Tibial nerve (tissue), 4 donors: ENCODE measurements around the gene PDZRN3. TPM values are rescaled to one million over a fixed set of nuclear protein-coding genes. Genes with fewer than 3 reads are reported as not detected.

Source experiments
- DNase-seq, 2 donors: peaks; one replicate each; pipeline ENCODE4 v3.0.0-alpha.2; 2019; ENCODE audit warnings: low spot score in 2 of 2
- H3K27ac ChIP-seq, 4 donors: fragments of 200-600 bp; sonication (generic) in 3 of 4; one replicate each; pipeline ENCODE4 v1.5.1; 2017 to 2019; ENCODE audit warnings: mild to moderate bottlenecking in 1 of 4
- H3K27me3 ChIP-seq, 2 donors: fragments of 200-600 bp; sonication (generic) in 1 of 2; one replicate each; pipeline versions ENCODE4 v1.5.1 to v1.6.0; 2017 to 2019
- H3K36me3 ChIP-seq, 3 donors: fragments of 200-600 bp; sonication (generic); one replicate each; pipeline ENCODE4 v1.5.1; 2018 to 2019
- H3K4me1 ChIP-seq, 4 donors: fragments of 200-600 bp; sonication (generic) in 3 of 4; one replicate each; pipeline ENCODE4 v1.5.1; 2017 to 2019
- H3K4me3 ChIP-seq, 4 donors: fragments of 200-600 bp; sonication (generic) in 3 of 4; one replicate each; pipeline ENCODE4 v1.5.1; 2017 to 2019; ENCODE audit warnings: mild to moderate bottlenecking in 1 of 4, moderate library complexity in 1 of 4
- H3K9me3 ChIP-seq, 4 donors: fragments of 200-600 bp; sonication (generic) in 3 of 4; one replicate each; pipeline ENCODE4 v1.5.1; 2017 to 2019
- EP300 ChIP-seq, 2 donors: sonication (generic); formaldehyde crosslinking; IDR thresholded peaks; one replicate each; pipeline ENCODE4 v1.6.1; 2017; ENCODE audit warnings: antibody characterized with exemption in 2 of 2, mild to moderate bottlenecking in 1 of 2
- POLR2A ChIP-seq, 2 donors: fragments of 450-650 bp; IDR thresholded peaks; one replicate each; pipeline ENCODE4 v1.6.1; 2017; ENCODE audit warnings: antibody characterized with exemption in 2 of 2, mild to moderate bottlenecking in 2 of 2, moderate library complexity in 2 of 2
- WGBS, 2 donors: methylation state at CpG; one replicate each; pipeline ENCODE4 v1.1.5; 2018; 5-methylcytosine and 5-hydroxymethylcytosine counted together
- total RNA-seq, 4 donors: library from RNA; depleted of rRNA; stranded (reverse); fragments of >200 nt; gene quantifications; one replicate each; pipeline ENCODE4 v1.1.0, GENCODE V29; 2016
- TF ChIP-seq, protein P1 (sequence below), 5 experiments: fragments of 200-600 bp in 3 of 5; fragments of 450-650 bp in 2 of 5; sonication (generic) in 3 of 5; IDR thresholded peaks; one replicate each; pipeline ENCODE4 v1.5.1; 2016 to 2019; ENCODE audit warnings: antibody characterized with exemption in 5 of 5, mild to moderate bottlenecking in 3 of 5, moderate library complexity in 2 of 5

PDZRN3 gene
- total RNA-seq, 4 donors from 2014 or later, result 48.3 to 87.2 (median 64.3) TPM

DNA sequence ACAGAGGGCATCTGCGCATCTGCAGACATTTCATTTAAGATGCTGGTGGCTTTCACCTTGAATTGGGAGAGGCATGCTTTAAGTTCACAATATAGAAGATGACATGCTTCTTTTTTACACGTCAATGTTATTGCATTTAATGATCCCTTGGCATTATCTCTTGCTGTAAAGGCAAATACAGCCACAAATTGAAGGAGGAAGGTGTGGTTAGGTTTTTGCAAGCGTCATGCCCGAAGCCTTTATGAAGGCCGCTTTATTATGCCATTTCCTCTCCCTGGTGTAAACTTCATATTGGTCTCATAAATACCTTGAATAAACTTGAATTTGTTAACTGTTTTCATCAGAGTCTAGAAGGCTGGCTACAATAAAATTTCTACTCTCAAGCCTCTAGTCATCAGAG lies 212.7 kb downstream of the PDZRN3 start:
- TF ChIP-seq, protein P1, sequence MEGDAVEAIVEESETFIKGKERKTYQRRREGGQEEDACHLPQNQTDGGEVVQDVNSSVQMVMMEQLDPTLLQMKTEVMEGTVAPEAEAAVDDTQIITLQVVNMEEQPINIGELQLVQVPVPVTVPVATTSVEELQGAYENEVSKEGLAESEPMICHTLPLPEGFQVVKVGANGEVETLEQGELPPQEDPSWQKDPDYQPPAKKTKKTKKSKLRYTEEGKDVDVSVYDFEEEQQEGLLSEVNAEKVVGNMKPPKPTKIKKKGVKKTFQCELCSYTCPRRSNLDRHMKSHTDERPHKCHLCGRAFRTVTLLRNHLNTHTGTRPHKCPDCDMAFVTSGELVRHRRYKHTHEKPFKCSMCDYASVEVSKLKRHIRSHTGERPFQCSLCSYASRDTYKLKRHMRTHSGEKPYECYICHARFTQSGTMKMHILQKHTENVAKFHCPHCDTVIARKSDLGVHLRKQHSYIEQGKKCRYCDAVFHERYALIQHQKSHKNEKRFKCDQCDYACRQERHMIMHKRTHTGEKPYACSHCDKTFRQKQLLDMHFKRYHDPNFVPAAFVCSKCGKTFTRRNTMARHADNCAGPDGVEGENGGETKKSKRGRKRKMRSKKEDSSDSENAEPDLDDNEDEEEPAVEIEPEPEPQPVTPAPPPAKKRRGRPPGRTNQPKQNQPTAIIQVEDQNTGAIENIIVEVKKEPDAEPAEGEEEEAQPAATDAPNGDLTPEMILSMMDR (IDR thresholded peaks at IDR 0.05), result no peak
- TF ChIP-seq EP300 (IDR thresholded peaks at IDR 0.05), result no peak
- no peak for TF ChIP-seq POLR2A (IDR thresholded peaks at IDR 0.05)
- DNase-seq, result no peak
- no peaks in the 10 kb centered on the region for H3K9me3 ChIP-seq
- no peaks in the 10 kb centered on the region for H3K36me3 ChIP-seq
- WGBS, 2 donors, result 87 to 88% methylated on average over 5 of the region's 5 CpGs
- no peak overlapping the region for H3K4me3 ChIP-seq
- peaks cover 0 to 47% (median 4%) of the 10 kb centered on the region in 4 donors for H3K4me1 ChIP-seq
- no peaks in the 10 kb centered on the region for H3K27me3 ChIP-seq
- no peak overlapping the region for H3K27ac ChIP-seq

DNA sequence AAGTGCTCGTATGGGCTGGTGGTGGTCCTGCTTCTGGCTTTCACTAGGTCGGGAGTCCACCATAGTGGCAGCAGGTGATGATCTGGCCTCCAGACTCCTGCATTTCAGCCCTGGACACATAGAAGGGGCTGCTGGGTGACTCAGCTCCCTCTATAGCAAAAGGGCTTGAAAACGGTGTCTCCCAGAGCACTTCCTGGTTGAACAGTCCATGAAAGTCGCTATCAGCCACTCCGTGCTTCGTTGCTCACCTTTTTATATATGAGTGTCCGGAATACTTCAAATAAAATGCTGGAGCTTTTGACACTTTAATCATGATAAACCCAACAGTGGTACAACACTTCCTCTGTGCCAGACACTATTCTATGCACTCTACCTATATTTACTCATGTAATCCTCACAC lies 213.2 kb downstream of the PDZRN3 start:
- no peak for TF ChIP-seq POLR2A (IDR thresholded peaks at IDR 0.05)
- no peak for TF ChIP-seq EP300 (IDR thresholded peaks at IDR 0.05)
- TF ChIP-seq, protein P1 (IDR thresholded peaks at IDR 0.05), result no peak
- WGBS, 2 donors, result 81 to 87% methylated on average over 7 of the region's 7 CpGs
- no peak overlapping the region for H3K4me3 ChIP-seq
- no peaks in the 10 kb centered on the region for H3K36me3 ChIP-seq
- H3K4me1 ChIP-seq, result peaks cover 0 to 47% (median 4%) of the 10 kb centered on the region in 4 donors
- no peak for DNase-seq
- H3K27ac ChIP-seq, result peak overlapping the region in 1 of 4 donors; percentile 1
- no peaks in the 10 kb centered on the region for H3K27me3 ChIP-seq
- H3K9me3 ChIP-seq, result no peaks in the 10 kb centered on the region

DNA sequence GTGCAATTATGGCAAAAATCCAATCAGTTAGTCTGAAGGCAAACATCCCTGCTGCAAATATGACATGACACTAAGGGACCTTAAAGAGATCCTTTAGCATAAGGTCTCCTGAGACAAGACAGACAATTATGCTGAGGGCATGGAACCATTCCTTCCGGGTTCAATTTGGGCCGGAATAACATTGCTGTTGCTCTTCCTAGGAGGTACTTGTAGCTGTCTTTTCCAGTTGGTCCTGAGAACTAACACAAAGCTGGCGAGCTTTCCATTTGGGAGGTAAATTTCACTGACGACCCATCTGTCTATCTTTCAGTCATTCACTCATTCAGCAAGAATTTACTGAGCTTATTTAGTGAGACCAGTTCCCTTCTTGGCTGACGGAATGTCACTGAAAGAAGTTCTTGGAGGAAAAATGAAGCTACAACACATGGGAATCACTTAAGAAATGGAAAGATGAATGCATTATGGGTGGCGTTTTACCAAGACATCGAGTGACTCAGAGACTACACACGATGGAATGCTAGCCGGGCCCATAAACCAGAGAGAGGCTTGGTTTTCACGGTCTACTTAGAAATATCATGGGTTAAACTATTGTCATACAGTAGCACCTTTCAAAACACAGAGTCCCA lies 215.5 kb downstream of the PDZRN3 start:
- peaks cover 0 to 58% (median 7%) of the 10 kb centered on the region in 4 donors for H3K4me1 ChIP-seq
- H3K4me3 ChIP-seq, result no peak overlapping the region
- peak overlapping the region in 2 of 4 donors; percentile 52 to 88 for H3K27ac ChIP-seq
- WGBS, 2 donors, result 68 to 73% methylated on average over 10 of the region's 10 CpGs
- H3K27me3 ChIP-seq, result no peaks in the 10 kb centered on the region
- no peaks in the 10 kb centered on the region for H3K9me3 ChIP-seq
- no peaks in the 10 kb centered on the region for H3K36me3 ChIP-seq
- no peak for DNase-seq
- TF ChIP-seq, protein P1 (IDR thresholded peaks at IDR 0.05), result no peak
- TF ChIP-seq POLR2A (IDR thresholded peaks at IDR 0.05), result no peak
- TF ChIP-seq EP300 (IDR thresholded peaks at IDR 0.05), result no peak

DNA sequence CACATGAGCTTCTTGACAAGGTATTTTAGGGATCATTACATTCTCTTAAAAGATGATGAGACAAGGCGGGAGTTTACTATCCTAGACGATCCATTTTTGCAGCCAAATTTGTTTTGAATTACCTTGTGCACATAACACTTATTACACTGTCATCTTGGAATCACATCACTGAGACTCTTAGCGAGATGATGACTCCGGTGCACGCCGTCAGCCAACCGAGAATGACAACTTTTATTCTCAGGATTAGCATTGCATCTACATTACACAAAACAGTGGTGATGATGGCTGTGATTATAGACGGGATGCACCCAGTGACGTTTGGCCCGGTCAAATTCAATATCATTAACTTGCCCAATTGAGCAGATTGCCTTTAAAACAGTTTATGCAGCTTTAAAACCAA lies 216.1 kb downstream of the PDZRN3 start:
- H3K9me3 ChIP-seq, result no peaks in the 10 kb centered on the region
- H3K36me3 ChIP-seq, result no peaks in the 10 kb centered on the region
- 80 to 90% methylated on average over 10 of the region's 10 CpGs for WGBS, 2 donors
- no peak overlapping the region for H3K4me3 ChIP-seq
- TF ChIP-seq POLR2A (IDR thresholded peaks at IDR 0.05) (no peak), EP300 (IDR thresholded peaks at IDR 0.05) (no peak)
- TF ChIP-seq, protein P1 (IDR thresholded peaks at IDR 0.05), result no peak
- peak overlapping the region in 3 of 4 donors; percentile 71 to 88 (median 87) for H3K27ac ChIP-seq
- H3K27me3 ChIP-seq, result no peaks in the 10 kb centered on the region
- no peak for DNase-seq
- peaks cover 0 to 59% (median 7%) of the 10 kb centered on the region in 4 donors for H3K4me1 ChIP-seq

DNA sequence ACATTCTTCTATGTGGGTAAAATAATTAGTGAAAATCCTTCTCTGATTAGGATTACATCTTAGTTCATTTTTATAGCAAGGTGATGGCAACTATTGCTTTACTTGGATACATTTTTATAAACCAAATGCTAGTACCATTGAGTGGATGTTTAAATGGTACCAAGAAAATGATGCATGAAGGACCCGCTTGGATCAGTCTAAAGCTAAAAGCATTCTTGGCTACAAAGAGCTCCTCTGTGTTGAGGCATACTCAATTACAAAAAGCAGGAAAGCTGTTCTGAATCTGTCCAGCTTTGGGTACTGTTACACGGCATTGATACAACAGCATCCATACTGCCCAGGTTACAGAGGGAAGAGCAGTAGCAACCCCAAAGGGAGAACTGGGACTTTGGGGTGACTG lies 217.2 kb downstream of the PDZRN3 start:
- TF ChIP-seq, protein P1 (IDR thresholded peaks at IDR 0.05), result no peak
- no peak for TF ChIP-seq EP300 (IDR thresholded peaks at IDR 0.05)
- TF ChIP-seq POLR2A (IDR thresholded peaks at IDR 0.05), result no peak
- Histone ChIP-seq H3K4me1 (peaks cover 0 to 60% (median 8%) of the 10 kb centered on the region in 4 donors), H3K27ac (peak overlapping the region; percentile 19 to 88 (median 79)), H3K36me3 (peaks cover 0 to 3% (median 0%) of the 10 kb centered on the region in 3 donors), H3K9me3 (no peaks in the 10 kb centered on the region), H3K4me3 (no peak overlapping the region), H3K27me3 (no peaks in the 10 kb centered on the region)
- WGBS, 2 donors, result 35 to 42% methylated on average over 2 of the region's 2 CpGs
- no peak for DNase-seq
